Stomach smooth muscle (tissue), 2 donors: ENCODE data around the gene TNK2.
"Not testable (repeated sequence)": the region's sequence is repeated elsewhere in the genome, so short reads cannot be mapped to it uniquely, and the experiment has no call there.

Experiments
- H3K27ac ChIP-seq: one replicate; pipeline ENCODE4 v1.7.0; 2013; ENCODE audit warnings: mild to moderate bottlenecking, low read length, inconsistent platforms
- H3K27me3 ChIP-seq, 2 donors: one replicate each; pipeline ENCODE4 v1.7.0; 2013; ENCODE audit warnings: low read length in 2 of 2; ENCODE audit not compliant: insufficient read depth in 2 of 2, control insufficient read depth in 1 of 2
- H3K36me3 ChIP-seq, 2 donors: one replicate each; pipeline ENCODE4 v1.7.0; 2013; ENCODE audit warnings: low read length in 2 of 2; ENCODE audit not compliant: control insufficient read depth in 2 of 2, insufficient read depth in 2 of 2
- H3K4me1 ChIP-seq: one replicate; pipeline ENCODE4 v1.7.0; 2013; ENCODE audit warnings: low read length; ENCODE audit not compliant: control insufficient read depth, insufficient read depth
- H3K4me3 ChIP-seq, 2 donors: one replicate each; pipeline ENCODE4 v1.7.0; 2013; ENCODE audit warnings: low read length in 2 of 2
- H3K9ac ChIP-seq, 2 donors: one replicate each; pipeline ENCODE4 v1.7.0; 2013; ENCODE audit warnings: low read length in 2 of 2, mild to moderate bottlenecking in 1 of 2
- H3K9me3 ChIP-seq, 2 donors: one replicate each; pipeline ENCODE4 v1.7.0; 2013; ENCODE audit warnings: low read length in 2 of 2; ENCODE audit not compliant: control insufficient read depth in 2 of 2
- donor health status: healthy.
- donor health status: Pancreatic carcinoma.

The TNK2 gene

DNA sequence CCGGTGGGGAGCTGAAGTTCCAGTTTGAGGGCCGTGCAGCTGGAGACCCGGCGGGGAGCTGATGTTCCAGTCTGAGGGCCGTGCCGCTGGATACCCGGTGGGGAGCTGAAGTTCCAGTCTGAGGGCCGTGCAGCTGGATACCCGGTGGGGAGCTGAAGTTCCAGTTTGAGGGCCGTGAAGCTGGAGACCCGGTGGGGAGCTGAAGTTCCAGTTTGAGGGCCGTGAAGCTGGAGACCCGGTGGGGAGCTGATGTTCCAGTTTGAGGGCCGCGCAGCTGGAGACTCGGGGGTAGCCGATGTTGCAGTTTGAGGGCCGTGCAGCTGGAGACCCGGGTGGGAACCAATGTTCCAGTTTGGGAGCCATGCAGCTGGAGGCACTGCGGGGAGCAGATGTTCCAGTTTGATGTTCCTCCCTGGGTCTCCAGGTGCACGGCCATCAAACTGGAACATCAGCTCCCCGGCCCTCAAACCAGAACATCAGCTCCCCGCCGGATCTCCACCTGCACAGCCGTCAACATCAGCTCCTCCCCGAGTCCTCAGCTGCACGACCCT, 33.0 kb upstream of the TNK2 start:
- not testable (repeated sequence) for H3K27me3 ChIP-seq, H3K27ac ChIP-seq, H3K9ac ChIP-seq, H3K9me3 ChIP-seq, H3K4me1 ChIP-seq, H3K36me3 ChIP-seq, H3K4me3 ChIP-seq

DNA sequence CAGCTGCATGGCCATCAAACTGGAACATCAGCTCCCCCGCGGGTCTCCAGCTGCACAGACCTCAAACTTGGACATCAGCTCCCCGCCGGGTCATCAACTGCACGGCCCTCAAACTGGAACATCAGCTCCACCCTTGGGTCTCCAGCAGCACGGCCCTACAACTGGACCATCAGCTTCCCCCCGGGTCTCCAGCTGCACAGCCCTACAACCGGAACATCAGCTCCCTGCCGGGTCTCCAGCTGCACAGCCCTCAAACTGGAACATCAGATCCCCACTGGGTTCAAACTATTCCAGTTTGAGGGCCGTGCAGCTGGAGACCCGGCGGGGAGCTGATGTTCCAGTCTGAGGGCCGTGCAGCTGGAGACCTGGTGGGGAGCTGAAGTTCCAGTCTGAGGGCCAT, 32.5 kb upstream of the TNK2 start:
- H3K27me3 ChIP-seq, H3K9ac ChIP-seq, H3K4me1 ChIP-seq, H3K27ac ChIP-seq, H3K4me3 ChIP-seq, H3K9me3 ChIP-seq, H3K36me3 ChIP-seq: not testable (repeated sequence)

DNA sequence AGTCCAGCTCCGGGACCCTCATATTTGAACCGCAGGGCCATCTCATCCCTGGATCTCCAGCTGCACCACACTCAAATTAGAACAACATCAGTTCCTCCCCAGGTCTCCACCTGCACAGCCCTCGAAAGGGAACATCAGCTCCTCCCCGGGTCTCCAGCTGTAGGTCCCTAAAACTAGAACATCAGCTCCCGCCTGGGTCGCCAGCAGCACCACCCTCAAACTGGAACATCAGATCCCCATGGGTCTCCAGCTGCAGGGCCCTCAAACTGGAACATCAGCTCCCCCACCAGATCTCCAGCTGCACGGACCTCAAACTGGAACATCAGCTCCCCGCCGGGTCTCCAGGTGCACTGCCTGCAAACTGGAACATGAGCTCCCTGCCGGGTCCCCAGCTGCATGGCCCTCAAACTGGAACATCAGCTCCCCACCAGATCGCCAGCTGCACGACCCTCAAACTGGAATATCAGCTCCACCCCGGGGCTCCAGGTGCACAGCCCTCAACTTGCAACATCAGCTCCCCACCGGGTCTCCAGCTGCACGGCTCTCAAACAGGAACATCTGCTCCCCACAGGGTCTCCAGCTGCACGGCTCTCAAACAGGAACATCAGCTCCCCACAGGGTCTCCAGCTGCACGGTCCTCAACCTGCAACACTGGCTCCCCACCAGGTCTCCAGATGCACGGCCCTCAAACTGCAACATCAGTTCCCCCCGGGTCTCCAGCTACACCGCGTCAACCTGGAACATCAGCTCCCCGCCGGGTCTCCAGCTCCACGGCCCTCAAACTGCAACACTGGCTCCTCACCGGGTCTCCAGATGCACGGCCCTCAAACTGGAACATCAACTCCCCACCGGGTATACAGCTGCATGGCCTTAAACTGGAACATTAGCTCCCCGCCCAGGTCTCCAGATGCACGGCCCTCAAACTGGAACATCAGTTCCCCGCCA, 31.4 kb upstream of the TNK2 start:
- H3K4me1 ChIP-seq, H3K27ac ChIP-seq, H3K9me3 ChIP-seq, H3K36me3 ChIP-seq, H3K9ac ChIP-seq, H3K4me3 ChIP-seq, H3K27me3 ChIP-seq: not testable (repeated sequence)

DNA sequence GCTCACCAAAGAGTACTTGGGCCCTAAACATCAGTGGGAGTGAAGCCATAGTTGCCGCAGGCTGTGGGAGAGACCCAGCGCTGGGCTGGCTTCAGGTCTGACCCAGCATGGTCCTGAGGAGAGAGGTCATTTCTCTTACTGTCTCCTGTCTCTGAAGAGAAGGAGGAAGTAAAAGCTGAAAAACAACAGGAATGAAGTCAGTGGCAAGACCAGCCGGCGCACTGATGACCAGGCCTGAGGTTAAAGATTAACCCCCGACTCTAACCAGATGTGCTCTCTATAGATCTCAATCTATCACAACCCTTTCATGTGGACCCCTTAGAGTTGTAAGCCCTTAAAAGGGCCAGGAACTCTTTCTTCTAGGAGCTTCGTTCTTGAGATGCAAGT, 24.7 kb upstream of the TNK2 start:
- H3K9me3 ChIP-seq, H3K27me3 ChIP-seq, H3K4me1 ChIP-seq, H3K36me3 ChIP-seq, H3K9ac ChIP-seq, H3K4me3 ChIP-seq, H3K27ac ChIP-seq: not testable (repeated sequence)

DNA sequence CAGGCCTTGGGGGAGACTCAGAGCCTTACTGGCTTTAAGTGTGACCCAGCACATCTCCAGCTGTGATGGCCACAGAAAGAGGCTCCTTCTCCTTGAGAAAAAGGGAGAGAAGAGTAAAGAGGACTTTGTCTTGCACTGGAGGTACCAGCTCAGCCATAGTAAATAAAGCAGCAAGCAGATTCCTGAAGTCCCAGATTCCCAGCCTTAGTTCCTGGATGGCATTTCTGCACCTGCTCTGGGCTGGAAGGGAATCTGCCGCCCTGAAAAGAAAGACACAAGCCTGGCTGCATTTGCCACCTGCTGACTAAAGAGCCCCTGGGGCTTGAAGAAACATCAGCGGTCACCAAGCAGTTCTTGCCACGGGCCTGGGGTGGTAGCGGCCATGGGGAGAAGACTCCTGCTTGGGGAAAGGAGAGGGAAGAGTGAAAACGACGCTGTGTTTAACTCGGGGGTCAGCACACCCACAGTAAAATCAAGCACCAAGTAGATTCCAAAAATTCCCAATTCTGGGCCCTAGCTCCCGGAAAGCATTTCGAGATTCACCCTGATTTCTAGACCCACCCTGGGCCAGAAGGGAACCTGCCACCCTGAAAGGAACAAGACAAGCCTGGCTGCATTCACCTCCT, 24.2 kb upstream of the TNK2 start:
- H3K27ac ChIP-seq = no peak overlapping the region
- H3K4me3 ChIP-seq = no peak overlapping the region
- H3K9ac ChIP-seq = no peak overlapping the region
- no peaks in the 10 kb centered on the region for H3K4me1 ChIP-seq
- H3K27me3 ChIP-seq = no peaks in the 10 kb centered on the region
- H3K9me3 ChIP-seq = no peaks in the 10 kb centered on the region
- no peaks in the 10 kb centered on the region for H3K36me3 ChIP-seq

DNA sequence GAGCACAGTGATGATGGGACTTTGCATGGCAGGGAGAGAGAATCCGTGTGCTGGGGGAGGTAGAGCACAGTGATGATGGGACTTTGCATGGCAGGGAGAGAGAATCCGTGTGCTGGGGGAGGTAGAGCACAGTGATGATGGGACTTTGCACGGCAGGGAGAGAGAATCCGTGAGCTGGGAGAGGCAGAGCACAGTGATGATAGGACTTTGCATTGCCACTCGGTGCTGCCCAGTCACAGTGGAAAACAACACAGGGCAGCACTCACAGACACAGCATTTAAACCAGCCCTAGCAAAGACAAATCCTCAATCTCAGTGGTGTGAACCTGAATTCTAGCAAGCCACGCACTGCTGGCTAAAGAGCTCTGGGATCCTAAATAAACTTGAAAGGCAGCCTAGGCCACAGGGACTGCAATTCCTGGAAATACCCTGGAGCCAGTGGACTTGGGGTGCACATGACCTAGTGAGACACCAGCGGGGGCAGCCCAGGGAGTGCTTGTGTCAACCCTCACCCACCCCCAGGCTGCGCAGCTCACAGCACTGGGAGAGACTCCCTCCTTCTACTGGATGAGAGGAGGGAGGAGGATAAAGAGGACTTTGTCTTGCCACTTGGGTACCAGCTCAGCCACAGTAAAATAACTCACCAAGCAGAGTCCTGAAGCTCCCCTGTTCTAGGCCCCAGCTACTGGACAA, 23.4 kb upstream of the TNK2 start:
- Histone ChIP-seq H3K27ac (no peak overlapping the region), H3K27me3 (no peaks in the 10 kb centered on the region), H3K4me3 (no peak overlapping the region), H3K9me3 (no peaks in the 10 kb centered on the region), H3K9ac (no peak overlapping the region), H3K36me3 (no peaks in the 10 kb centered on the region), H3K4me1 (no peaks in the 10 kb centered on the region)

GRCh38 chr3:195929452-195929851, 21.1 kb upstream of the TNK2 start:
- Histone ChIP-seq H3K4me1 (no peaks in the 10 kb centered on the region), H3K27ac (no peak overlapping the region), H3K4me3 (no peak overlapping the region), H3K36me3 (no peaks in the 10 kb centered on the region), H3K27me3 (no peaks in the 10 kb centered on the region), H3K9me3 (no peaks in the 10 kb centered on the region), H3K9ac (no peak overlapping the region)

GRCh38 chr3:195921334-195921791, 13.0 kb upstream of the TNK2 start:
- Histone ChIP-seq H3K27me3 (no peaks in the 10 kb centered on the region), H3K4me1 (no peaks in the 10 kb centered on the region), H3K36me3 (no peaks in the 10 kb centered on the region), H3K27ac (no peak overlapping the region), H3K9ac (no peak overlapping the region), H3K9me3 (no peaks in the 10 kb centered on the region), H3K4me3 (no peak overlapping the region)

DNA sequence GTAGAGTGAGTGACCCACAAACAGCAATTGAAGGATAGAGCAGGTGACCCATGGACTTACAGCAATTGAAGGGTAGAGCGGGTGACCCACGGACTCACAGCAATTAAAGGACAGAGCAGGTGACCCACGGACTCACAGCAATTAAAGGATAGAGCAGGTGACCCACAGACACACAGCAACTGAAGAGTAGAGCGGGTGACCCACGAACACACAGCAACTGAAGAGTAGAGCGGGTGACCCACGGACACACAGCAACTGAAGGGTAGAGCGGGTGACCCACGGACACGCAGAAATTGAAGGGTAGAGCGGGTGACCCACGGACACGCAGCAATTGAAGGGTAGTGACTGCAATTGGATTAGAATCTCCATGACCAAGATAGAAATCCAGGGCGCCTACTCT, 9.8 kb upstream of the TNK2 start:
- Histone ChIP-seq H3K9ac (no peak overlapping the region), H3K36me3 (no peaks in the 10 kb centered on the region), H3K9me3 (no peaks in the 10 kb centered on the region), H3K27ac (no peak overlapping the region), H3K27me3 (no peaks in the 10 kb centered on the region), H3K4me1 (peaks cover 5% of the 10 kb centered on the region), H3K4me3 (no peak overlapping the region)

DNA sequence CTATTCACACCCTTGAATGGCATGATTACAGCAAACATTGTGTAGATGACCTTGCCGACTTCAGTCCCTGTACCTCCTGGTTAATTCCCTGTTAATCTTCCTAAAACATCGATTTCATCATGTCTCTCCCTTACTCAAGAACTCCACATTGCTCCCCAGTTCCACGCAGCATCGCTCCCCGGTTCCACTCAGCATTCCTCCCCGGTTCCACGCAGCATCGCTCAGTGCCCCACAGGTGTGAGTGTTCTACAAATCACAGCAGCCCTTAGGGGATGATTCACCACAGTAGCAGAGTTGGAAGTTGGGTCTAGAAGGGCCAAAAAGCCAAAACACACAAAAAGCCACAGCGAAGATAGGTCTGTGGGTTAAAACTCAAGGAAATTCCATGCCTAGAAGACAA, 8.6 kb upstream of the TNK2 start:
- Histone ChIP-seq H3K9me3 (no peaks in the 10 kb centered on the region), H3K4me3 (no peak overlapping the region), H3K36me3 (no peaks in the 10 kb centered on the region), H3K27me3 (no peaks in the 10 kb centered on the region), H3K27ac (no peak overlapping the region), H3K9ac (no peak overlapping the region), H3K4me1 (peaks cover 5% of the 10 kb centered on the region)
